Neural progenitor cell (in vitro differentiated cells): ENCODE measurements around the gene THG1L. TPM values are rescaled to one million over a fixed set of nuclear protein-coding genes. Genes with fewer than 3 reads are reported as not detected.

ENCODE experiments used
- DNase-seq: peaks from one replicate; pipeline ENCODE4 v3.0.0-alpha.2; 2016; ENCODE audit warnings: low spot score
- H2AFZ ChIP-seq: fragments of 200-600 bp; sonication (generic); replicated peaks from 2 replicates; pipeline ENCODE4 v1.6.1; 2016; ENCODE audit warnings: antibody characterized with exemption
- H3F3A ChIP-seq: fragments of 200-600 bp; sonication (generic); 2 replicates; pipeline ENCODE4 v1.6.1; 2016; ENCODE audit warnings: antibody characterized with exemption, low read depth
- H3K27ac ChIP-seq: fragments of 200-600 bp; sonication (generic); 2 replicates; pipeline ENCODE4 v1.5.1; 2016; ENCODE audit warnings: mild to moderate bottlenecking
- H3K27me3 ChIP-seq: fragments of 200-600 bp; sonication (generic); 2 replicates; pipeline ENCODE4 v1.6.1; 2016; ENCODE audit warnings: mild to moderate bottlenecking, moderate library complexity
- H3K36me3 ChIP-seq: fragments of 200-600 bp; sonication (generic); 2 replicates; pipeline ENCODE4 v1.5.1; 2016
- H3K4me1 ChIP-seq: fragments of 200-600 bp; sonication (generic); 2 replicates; pipeline ENCODE4 v1.6.1; 2016; ENCODE audit warnings: mixed run types
- H3K4me2 ChIP-seq: fragments of 200-600 bp; sonication (generic); 2 replicates; pipeline ENCODE4 v1.6.1; 2016
- H3K4me3 ChIP-seq: fragments of 200-600 bp; sonication (generic); 2 replicates; pipeline ENCODE4 v1.5.1; 2016
- H3K79me2 ChIP-seq: fragments of 200-600 bp; sonication (generic); 2 replicates; pipeline ENCODE4 v1.6.1; 2016; ENCODE audit warnings: low read depth
- H3K9ac ChIP-seq: fragments of 200-600 bp; sonication (generic); 2 replicates; pipeline ENCODE4 v1.6.1; 2016
- H3K9me3 ChIP-seq: fragments of 200-600 bp; sonication (generic); 2 replicates; pipeline ENCODE4 v1.5.1; 2016; ENCODE audit warnings: low read depth
- H4K20me1 ChIP-seq: fragments of 200-600 bp; sonication (generic); 2 replicates; pipeline ENCODE4 v1.6.1; 2016; ENCODE audit warnings: low read depth
- H3K27ac Mint-ChIP-seq: 3 replicates; pipeline ENCODE4 v1.8.0; 2021; ENCODE audit warnings: mixed read lengths
- H3K27me3 Mint-ChIP-seq: 2 replicates; pipeline ENCODE4 v1.8.0; 2022; ENCODE audit warnings: low read depth, mild to moderate bottlenecking, inconsistent platforms, moderate library complexity, mixed read lengths; ENCODE audit not compliant: insufficient read depth
- H3K36me3 Mint-ChIP-seq: 3 replicates; pipeline ENCODE4 v1.8.0; 2021; ENCODE audit warnings: mixed read lengths
- H3K4me1 Mint-ChIP-seq: 3 replicates; pipeline ENCODE4 v1.8.0; 2021; ENCODE audit warnings: mixed read lengths
- H3K4me3 Mint-ChIP-seq: 3 replicates; pipeline ENCODE4 v1.8.0; 2021; ENCODE audit warnings: mild to moderate bottlenecking, moderate library complexity, mixed read lengths
- H3K9me3 Mint-ChIP-seq: 3 replicates; pipeline ENCODE4 v1.8.0; 2020; ENCODE audit warnings: mixed read lengths
- EZH2 ChIP-seq: fragments of 200-600 bp; sonication (generic); IDR thresholded peaks from 2 replicates; pipeline ENCODE4 v1.6.1; 2017; ENCODE audit warnings: antibody characterized with exemption, mild to moderate bottlenecking, moderate library complexity
- EZH2phosphoT487 ChIP-seq: fragments of 200-600 bp; sonication (generic); IDR thresholded peaks from 2 replicates; pipeline ENCODE4 v1.6.1; 2017; ENCODE audit warnings: antibody characterized with exemption
- total RNA-seq: library from RNA; depleted of rRNA; stranded (reverse); fragments of >200 nt; gene quantifications from 2 replicates; pipeline ENCODE4 v1.2.3, GENCODE V29; 2015; ENCODE audit warnings: low replicate concordance
- TF ChIP-seq, protein P1 (sequence below): fragments of 200-600 bp; sonication (generic); IDR thresholded peaks from 2 replicates; pipeline ENCODE4 v1.5.1; 2017; ENCODE audit warnings: antibody characterized with exemption, mild to moderate bottlenecking

THG1L gene
- total RNA-seq, 1 donor from 2014 or later: 20.5 TPM

DNA sequence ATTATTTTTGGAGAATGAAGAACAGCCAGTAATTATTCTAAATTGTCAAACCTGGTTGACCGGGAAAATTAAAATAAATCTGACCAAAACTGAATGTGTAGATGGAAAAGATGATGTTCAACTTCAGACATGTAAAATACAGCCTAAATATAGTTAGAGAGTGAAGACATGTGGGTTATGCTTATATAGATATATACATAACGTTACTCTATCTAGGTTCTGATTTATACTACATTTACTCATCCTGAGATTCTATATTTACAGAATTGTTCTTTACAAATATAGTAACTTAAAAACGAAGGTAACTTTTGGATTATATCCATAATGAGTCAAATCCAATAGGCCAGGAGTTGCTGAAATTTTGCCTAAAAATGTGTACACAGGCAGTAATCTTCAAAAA lies 20.8 kb upstream of the THG1L start:
- H3K36me3 Mint-ChIP-seq: no peaks in the 10 kb centered on the region

DNA sequence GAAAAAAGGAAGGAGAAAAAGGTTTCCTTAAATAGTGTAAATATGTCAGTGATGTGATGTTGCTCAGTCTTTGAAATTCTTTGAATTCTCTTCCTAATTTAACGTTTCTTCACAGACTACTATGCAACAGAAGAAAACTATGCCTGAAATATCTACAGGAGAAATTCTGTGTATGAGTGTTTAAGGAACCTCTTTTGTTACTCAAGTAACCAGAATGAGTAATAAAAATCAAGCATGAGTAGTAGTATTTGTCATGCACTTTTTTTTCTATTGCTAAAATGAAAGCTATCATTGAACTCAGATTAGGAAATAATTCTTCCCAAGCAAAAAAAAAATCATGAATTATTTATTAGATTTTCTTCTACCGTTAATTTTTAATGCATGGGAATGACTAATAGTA lies 20.3 kb upstream of the THG1L start:
- Histone ChIP-seq H3K36me3 (no peaks in the 10 kb centered on the region), H3K4me3 (no peak overlapping the region), H3K9ac (no peak overlapping the region), H3K4me1 (no peaks in the 10 kb centered on the region), H2AFZ (no peak overlapping the region), H3K27ac (no peak overlapping the region), H3K9me3 (no peaks in the 10 kb centered on the region), H3K27me3 (no peaks in the 10 kb centered on the region), H3K79me2 (no peaks in the 10 kb centered on the region), H4K20me1 (no peaks in the 10 kb centered on the region), H3F3A (no peaks in the 10 kb centered on the region), H3K4me2 (no peak overlapping the region)
- H3K27me3 Mint-ChIP-seq: no peaks in the 10 kb centered on the region
- no peak overlapping the region for H3K4me3 Mint-ChIP-seq
- no peaks in the 10 kb centered on the region for H3K4me1 Mint-ChIP-seq
- no peak overlapping the region for H3K27ac Mint-ChIP-seq
- no peak for DNase-seq
- TF ChIP-seq EZH2: no peak
- no peak for TF ChIP-seq EZH2phosphoT487
- TF ChIP-seq, protein P1, sequence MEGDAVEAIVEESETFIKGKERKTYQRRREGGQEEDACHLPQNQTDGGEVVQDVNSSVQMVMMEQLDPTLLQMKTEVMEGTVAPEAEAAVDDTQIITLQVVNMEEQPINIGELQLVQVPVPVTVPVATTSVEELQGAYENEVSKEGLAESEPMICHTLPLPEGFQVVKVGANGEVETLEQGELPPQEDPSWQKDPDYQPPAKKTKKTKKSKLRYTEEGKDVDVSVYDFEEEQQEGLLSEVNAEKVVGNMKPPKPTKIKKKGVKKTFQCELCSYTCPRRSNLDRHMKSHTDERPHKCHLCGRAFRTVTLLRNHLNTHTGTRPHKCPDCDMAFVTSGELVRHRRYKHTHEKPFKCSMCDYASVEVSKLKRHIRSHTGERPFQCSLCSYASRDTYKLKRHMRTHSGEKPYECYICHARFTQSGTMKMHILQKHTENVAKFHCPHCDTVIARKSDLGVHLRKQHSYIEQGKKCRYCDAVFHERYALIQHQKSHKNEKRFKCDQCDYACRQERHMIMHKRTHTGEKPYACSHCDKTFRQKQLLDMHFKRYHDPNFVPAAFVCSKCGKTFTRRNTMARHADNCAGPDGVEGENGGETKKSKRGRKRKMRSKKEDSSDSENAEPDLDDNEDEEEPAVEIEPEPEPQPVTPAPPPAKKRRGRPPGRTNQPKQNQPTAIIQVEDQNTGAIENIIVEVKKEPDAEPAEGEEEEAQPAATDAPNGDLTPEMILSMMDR: no peak
- H3K36me3 Mint-ChIP-seq: no peaks in the 10 kb centered on the region
- no peaks in the 10 kb centered on the region for H3K9me3 Mint-ChIP-seq

More for the DNA sequence above, 20.8 kb upstream of the THG1L start:
- Histone ChIP-seq H3K4me1 (no peaks in the 10 kb centered on the region), H3K9me3 (no peaks in the 10 kb centered on the region), H3K9ac (no peak overlapping the region), H3K36me3 (no peaks in the 10 kb centered on the region), H3K4me3 (no peak overlapping the region), H3K27me3 (no peaks in the 10 kb centered on the region), H2AFZ (no peak overlapping the region), H3K4me2 (no peak overlapping the region), H3K79me2 (no peaks in the 10 kb centered on the region), H3F3A (no peaks in the 10 kb centered on the region), H4K20me1 (no peaks in the 10 kb centered on the region), H3K27ac (no peak overlapping the region)
- no peak for DNase-seq
- Mint-ChIP-seq H3K4me3 (no peak overlapping the region), H3K27me3 (no peaks in the 10 kb centered on the region), H3K4me1 (no peaks in the 10 kb centered on the region), H3K9me3 (no peaks in the 10 kb centered on the region), H3K27ac (no peak overlapping the region)
- TF ChIP-seq, protein P1: no peak
- TF ChIP-seq EZH2phosphoT487 (no peak), EZH2 (no peak)

DNA sequence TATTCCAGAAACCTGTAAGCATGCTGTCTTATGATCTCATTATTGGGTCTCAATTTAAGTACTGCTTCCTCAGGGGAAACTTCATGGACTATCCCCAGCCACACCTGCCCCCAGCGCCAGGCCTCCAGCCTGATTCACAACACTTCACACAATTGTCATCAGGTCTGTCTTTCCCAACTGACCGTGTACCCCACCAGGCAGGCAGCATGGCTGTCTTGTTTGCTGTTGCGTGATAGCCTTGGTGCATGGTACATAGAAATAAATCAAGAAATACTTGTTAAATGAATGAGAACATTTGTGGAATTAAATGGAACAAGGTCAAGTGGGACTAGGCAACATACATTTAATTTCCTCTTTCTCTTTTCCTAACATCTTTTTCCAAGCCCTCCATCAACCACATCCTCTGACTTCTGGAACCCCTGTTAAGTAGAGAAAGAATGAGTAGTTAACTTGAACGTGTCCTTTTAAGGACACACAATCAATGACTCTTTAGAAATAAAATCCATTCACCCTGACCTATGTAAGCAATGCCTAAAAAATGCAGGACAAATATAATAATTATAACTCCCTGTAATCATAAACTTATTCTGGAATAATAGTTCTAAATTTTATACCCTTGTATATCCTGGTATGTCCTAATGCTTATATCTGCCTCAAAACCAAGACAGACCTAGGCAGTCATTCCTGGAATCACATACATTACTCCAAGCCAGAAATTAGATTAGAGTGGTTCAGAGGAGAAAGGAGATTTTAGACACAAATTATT lies 17.2 kb upstream of the THG1L start:
- Mint-ChIP-seq H3K36me3 (no peaks in the 10 kb centered on the region), H3K4me1 (peaks cover 3% of the 10 kb centered on the region), H3K27me3 (no peaks in the 10 kb centered on the region), H3K27ac (no peak overlapping the region), H3K9me3 (no peaks in the 10 kb centered on the region), H3K4me3 (no peak overlapping the region)
- no peaks in the 10 kb centered on the region for H4K20me1 ChIP-seq
- no peak overlapping the region for H3K9ac ChIP-seq
- H3K4me3 ChIP-seq: no peak overlapping the region
- no peak overlapping the region for H3K4me2 ChIP-seq
- no peaks in the 10 kb centered on the region for H3K4me1 ChIP-seq
- TF ChIP-seq EZH2 (no peak), EZH2phosphoT487 (no peak)
- TF ChIP-seq, protein P1: no peak
- no peak for DNase-seq
- H3K9me3 ChIP-seq: no peaks in the 10 kb centered on the region
- no peaks in the 10 kb centered on the region for H3K27me3 ChIP-seq
- H3K27ac ChIP-seq: no peak overlapping the region
- no peaks in the 10 kb centered on the region for H3K79me2 ChIP-seq
- H3K36me3 ChIP-seq: no peaks in the 10 kb centered on the region
- H2AFZ ChIP-seq: no peak overlapping the region
- no peaks in the 10 kb centered on the region for H3F3A ChIP-seq
